HCT116 (cell line): ENCODE data around the gene PTX3. TPM values are rescaled to one million over a fixed set of nuclear protein-coding genes. Genes with fewer than 3 reads are reported as not detected.

Experiments
- ATAC-seq: fragments of 200-7000 bp; cut with Tn5 transposase; 2 replicates; pipeline ENCODE4 v1.9.1; 2020; ENCODE audit warnings: mild to moderate bottlenecking, moderate library complexity
- BruUV-seq: library from RNA; stranded (reverse); fragments of 400-500 nt; replicated peaks from 2 replicates; lab custom pipeline; 2021; lab: Mats Ljungman, UMichigan
- CTCF ChIA-PET: fragments of 300-600 bp; sonication (Branson Sonifier 250); formaldehyde crosslinking; loops from one replicate; lab custom pipeline; 2021; ENCODE audit warnings: antibody characterized with exemption; lab: Charles Lee
- POLR2A ChIA-PET: fragments of 300-600, 350-600 bp; sonication (Branson Sonifier 250); formaldehyde crosslinking; loops from one replicate; lab custom pipeline; 2021; ENCODE audit warnings: antibody characterized with exemption; lab: Charles Lee
- RAD21 ChIA-PET, 2 experiments: fragments of 300-600 bp; sonication (Branson Sonifier 250); formaldehyde crosslinking; loops; one replicate each; lab custom pipeline; 2023; ENCODE audit warnings: low total read pairs in 2 of 2; ENCODE audit not compliant: uncharacterized antibody in 2 of 2, unreplicated experiment in 2 of 2, low non-redundant PET in 1 of 2; lab: Charles Lee
- DNase-seq: peaks from one replicate; pipeline ENCODE4 v3.0.0-alpha.2; 2010; ENCODE audit warnings: low read depth, low spot score
- H2AFZ ChIP-seq: fragments of 200-600 bp; shearing (Covaris generic), sonication (generic); 2 replicates; pipeline ENCODE4 v1.6.1; 2017; ENCODE audit warnings: low read depth, mixed run types, mixed read lengths, antibody characterized with exemption, low read length; ENCODE audit not compliant: poor library complexity, severe bottlenecking
- H3K27ac ChIP-seq: 2 replicates; pipeline ENCODE4 v1.5.1; 2012; ENCODE audit warnings: low read depth, low read length
- H3K27me3 ChIP-seq: fragments of 200-600 bp; sonication (generic); 2 replicates; pipeline ENCODE4 v1.6.1; 2016; ENCODE audit warnings: mixed run types, low read length, mixed read lengths; ENCODE audit not compliant: insufficient read depth
- H3K36me3 ChIP-seq, 2 experiments: fragments of 200-500 bp in 1 of 2; fragments of 200-600 bp in 1 of 2; sonication (Bioruptor generic) in 1 of 2; sonication (generic) in 1 of 2; 2 replicates each; pipeline versions ENCODE4 v1.5.1 to v1.6.1; 2014 to 2016; ENCODE audit warnings: low read length in 2 of 2, inconsistent platforms in 1 of 2, mixed read lengths in 1 of 2, mixed run types in 1 of 2; ENCODE audit not compliant: insufficient read depth in 2 of 2, control insufficient read depth in 1 of 2
- H3K4me1 ChIP-seq, 2 experiments: fragments of 200-600 bp in 1 of 2; sonication (generic) in 1 of 2; 2 replicates each; pipeline versions ENCODE4 v1.5.1 to v1.6.1; 2012 to 2017; ENCODE audit warnings: low read length in 2 of 2, inconsistent platforms in 1 of 2, mild to moderate bottlenecking in 1 of 2, mixed read lengths in 1 of 2, mixed run types in 1 of 2, moderate library complexity in 1 of 2; ENCODE audit not compliant: insufficient read depth in 2 of 2, control insufficient read depth in 1 of 2
- H3K4me2 ChIP-seq: fragments of 200-600 bp; sonication (generic); 2 replicates; pipeline ENCODE4 v1.6.1; 2017; ENCODE audit warnings: mixed run types, low read length, mixed read lengths
- H3K4me3 ChIP-seq, 2 experiments: fragments of 200-600 bp in 1 of 2; sonication (generic) in 1 of 2; replicated peaks in 1 of 2; 2 replicates each; pipeline ENCODE4 v1.5.1; 2011 to 2016; ENCODE audit warnings: low read length in 2 of 2, control low read depth in 1 of 2, low read depth in 1 of 2, mild to moderate bottlenecking in 1 of 2, mixed read lengths in 1 of 2, mixed run types in 1 of 2
- H3K79me2 ChIP-seq: fragments of 200-600 bp; sonication (generic); 2 replicates; pipeline ENCODE4 v1.6.1; 2017; ENCODE audit warnings: mild to moderate bottlenecking, mixed run types, low read length, moderate library complexity, mixed read lengths; ENCODE audit not compliant: insufficient read depth
- H3K9ac ChIP-seq: fragments of 200-600 bp; sonication (generic); 2 replicates; pipeline ENCODE4 v1.6.1; 2016; ENCODE audit warnings: low read length, mixed read lengths
- H3K9me2 ChIP-seq: fragments of 200-600 bp; sonication (generic), shearing (Covaris generic); 2 replicates; pipeline ENCODE4 v1.6.1; 2017; ENCODE audit warnings: mixed run types, mild to moderate bottlenecking, moderate library complexity; ENCODE audit not compliant: insufficient read depth
- H3K9me3 ChIP-seq, 2 experiments: fragments of 200-500 bp in 1 of 2; fragments of 200-600 bp in 1 of 2; sonication (Bioruptor generic) in 1 of 2; sonication (generic) in 1 of 2; 2 replicates each; pipeline ENCODE4 v1.6.1; 2014 to 2017; ENCODE audit warnings: low read length in 2 of 2, mixed read lengths in 2 of 2, inconsistent platforms in 1 of 2, low read depth in 1 of 2, mild to moderate bottlenecking in 1 of 2, mixed run types in 1 of 2, moderate library complexity in 1 of 2; ENCODE audit not compliant: control insufficient read depth in 1 of 2, insufficient read depth in 1 of 2
- H4K20me1 ChIP-seq: fragments of 200-600 bp; sonication (generic), shearing (Covaris generic); 2 replicates; pipeline ENCODE4 v1.6.1; 2017; ENCODE audit warnings: mixed run types, mild to moderate bottlenecking, moderate library complexity; ENCODE audit not compliant: insufficient read depth
- CBX3 ChIP-seq: IDR thresholded peaks from 2 replicates; pipeline ENCODE4 v1.6.1; 2012; ENCODE audit warnings: low read depth
- CEBPB ChIP-seq: IDR thresholded peaks from 2 replicates; pipeline ENCODE4 v1.6.1; 2012; ENCODE audit warnings: low read depth
- EGR1 ChIP-seq: IDR thresholded peaks from 2 replicates; pipeline ENCODE4 v1.6.1; 2012; ENCODE audit warnings: low read depth
- EZH2phosphoT487 ChIP-seq: fragments of 200-600 bp; IDR thresholded peaks from 2 replicates; pipeline ENCODE4 v1.6.1; 2018; ENCODE audit warnings: antibody characterized with exemption, borderline replicate concordance
- FOSL1 ChIP-seq: IDR thresholded peaks from 2 replicates; pipeline ENCODE4 v1.6.1; 2012; ENCODE audit warnings: low read depth
- JUND ChIP-seq: IDR thresholded peaks from 2 replicates; pipeline ENCODE4 v1.6.1; 2012
- MAX ChIP-seq: IDR thresholded peaks from 2 replicates; pipeline ENCODE4 v1.6.1; 2012
- POLR2A ChIP-seq: IDR thresholded peaks from 2 replicates; pipeline ENCODE4 v1.7.0; 2011; ENCODE audit warnings: borderline replicate concordance; ENCODE audit not compliant: insufficient read depth, insufficient read length; ENCODE audit errors: extremely low read depth
- POLR2AphosphoS5 ChIP-seq: IDR thresholded peaks from 2 replicates; pipeline ENCODE4 v1.6.1; 2011; ENCODE audit warnings: mild to moderate bottlenecking, low read depth, low read length, moderate library complexity
- RAD21 ChIP-seq: IDR thresholded peaks from 2 replicates; pipeline ENCODE4 v1.6.1; 2012; ENCODE audit warnings: low read depth, mild to moderate bottlenecking
- REST ChIP-seq: IDR thresholded peaks from 2 replicates; pipeline ENCODE4 v1.6.1; 2012; ENCODE audit warnings: low read depth
- SIN3A ChIP-seq: IDR thresholded peaks from 2 replicates; pipeline ENCODE4 v1.6.1; 2012; ENCODE audit warnings: low read depth
- TCF7L2 ChIP-seq: IDR thresholded peaks from 2 replicates; pipeline ENCODE4 v1.7.0; 2011; ENCODE audit warnings: borderline replicate concordance, inconsistent platforms; ENCODE audit not compliant: insufficient read depth, insufficient read length; ENCODE audit errors: extremely low read depth
- YY1 ChIP-seq: IDR thresholded peaks from 2 replicates; pipeline ENCODE4 v1.6.1; 2011; ENCODE audit warnings: low read length, low read depth, moderate library complexity, mild to moderate bottlenecking; ENCODE audit not compliant: insufficient replicate concordance; ENCODE audit errors: extremely low read depth
- ZFX ChIP-seq: fragments of 450-650 bp; IDR thresholded peaks from 2 replicates; pipeline ENCODE4 v1.6.1; 2017
- intact Hi-C: fragments of 100-400 bp; cut with micrococcal nuclease; formaldehyde crosslinking; loops from 2 replicates; pipeline ENCODE4 v1.10.0; 2022
- total RNA-seq: library from RNA; stranded (reverse); gene quantifications from one replicate; pipeline ENCODE4 v1.2.1, GENCODE V29; 2021; ENCODE audit not compliant: unreplicated experiment
- TF ChIP-seq, protein P1 (sequence below): IDR thresholded peaks from 2 replicates; pipeline ENCODE4 v1.6.1; 2012
- TF ChIP-seq, protein P2 (sequence below): IDR thresholded peaks from 2 replicates; pipeline ENCODE4 v1.6.1; 2011; ENCODE audit warnings: mild to moderate bottlenecking, low read length, moderate library complexity; ENCODE audit not compliant: insufficient replicate concordance; ENCODE audit errors: extremely low read depth
- TF ChIP-seq, protein P3 (sequence below), 3 experiments: fragments of 200-600 bp in 1 of 3; sonication (generic) in 1 of 3; IDR thresholded peaks in 2 of 3; conservative IDR thresholded peaks in 1 of 3; 2 replicates each; pipeline ENCODE4 v1.5.1; 2012 to 2017; ENCODE audit warnings: low read depth in 2 of 3, low read length in 2 of 3, antibody characterized with exemption in 1 of 3, borderline replicate concordance in 1 of 3, control low read depth in 1 of 3, mild to moderate bottlenecking in 1 of 3, mixed read lengths in 1 of 3, mixed run types in 1 of 3, moderate library complexity in 1 of 3; ENCODE audit not compliant: insufficient read depth in 1 of 3

The PTX3 gene
- total RNA-seq, 1 experiment from 2014 or later = 0.37 TPM

- Histone ChIP-seq H4K20me1 (no peaks in the 10 kb centered on the region), H3K9me3 (no peaks in the 10 kb centered on the region), H3K4me1 (no peaks in the 10 kb centered on the region), H3K9ac (no peak overlapping the region), H3K79me2 (no peaks in the 10 kb centered on the region), H3K36me3 (no peaks in the 10 kb centered on the region), H3K9me2 (no peaks in the 10 kb centered on the region), H3K27ac (no peak overlapping the region), H3K4me3 (no peak overlapping the region), H3K27me3 (no peaks in the 10 kb centered on the region), H3K4me2 (no peak overlapping the region), H2AFZ (no peak overlapping the region)
- RAD21 ChIA-PET = no interaction called here
- intact Hi-C loops = no loop called here
- POLR2A ChIA-PET = no interaction called here
- DNase-seq (no peak), ATAC-seq (no peak)
- TF ChIP-seq SIN3A (no peak), EGR1 (no peak), TCF7L2 (no peak), POLR2A (no peak), MAX (no peak), FOSL1 (no peak), CEBPB (no peak), EZH2phosphoT487 (no peak), CBX3 (no peak), YY1 (no peak), REST (no peak), POLR2AphosphoS5 (no peak), JUND (no peak), ZFX (no peak), RAD21 (no peak)
- TF ChIP-seq, protein P1, sequence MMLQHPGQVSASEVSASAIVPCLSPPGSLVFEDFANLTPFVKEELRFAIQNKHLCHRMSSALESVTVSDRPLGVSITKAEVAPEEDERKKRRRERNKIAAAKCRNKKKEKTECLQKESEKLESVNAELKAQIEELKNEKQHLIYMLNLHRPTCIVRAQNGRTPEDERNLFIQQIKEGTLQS = no peak
- TF ChIP-seq, protein P2, sequence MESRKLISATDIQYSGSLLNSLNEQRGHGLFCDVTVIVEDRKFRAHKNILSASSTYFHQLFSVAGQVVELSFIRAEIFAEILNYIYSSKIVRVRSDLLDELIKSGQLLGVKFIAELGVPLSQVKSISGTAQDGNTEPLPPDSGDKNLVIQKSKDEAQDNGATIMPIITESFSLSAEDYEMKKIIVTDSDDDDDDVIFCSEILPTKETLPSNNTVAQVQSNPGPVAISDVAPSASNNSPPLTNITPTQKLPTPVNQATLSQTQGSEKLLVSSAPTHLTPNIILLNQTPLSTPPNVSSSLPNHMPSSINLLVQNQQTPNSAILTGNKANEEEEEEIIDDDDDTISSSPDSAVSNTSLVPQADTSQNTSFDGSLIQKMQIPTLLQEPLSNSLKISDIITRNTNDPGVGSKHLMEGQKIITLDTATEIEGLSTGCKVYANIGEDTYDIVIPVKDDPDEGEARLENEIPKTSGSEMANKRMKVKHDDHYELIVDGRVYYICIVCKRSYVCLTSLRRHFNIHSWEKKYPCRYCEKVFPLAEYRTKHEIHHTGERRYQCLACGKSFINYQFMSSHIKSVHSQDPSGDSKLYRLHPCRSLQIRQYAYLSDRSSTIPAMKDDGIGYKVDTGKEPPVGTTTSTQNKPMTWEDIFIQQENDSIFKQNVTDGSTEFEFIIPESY = no peak
- TF ChIP-seq, protein P3, sequence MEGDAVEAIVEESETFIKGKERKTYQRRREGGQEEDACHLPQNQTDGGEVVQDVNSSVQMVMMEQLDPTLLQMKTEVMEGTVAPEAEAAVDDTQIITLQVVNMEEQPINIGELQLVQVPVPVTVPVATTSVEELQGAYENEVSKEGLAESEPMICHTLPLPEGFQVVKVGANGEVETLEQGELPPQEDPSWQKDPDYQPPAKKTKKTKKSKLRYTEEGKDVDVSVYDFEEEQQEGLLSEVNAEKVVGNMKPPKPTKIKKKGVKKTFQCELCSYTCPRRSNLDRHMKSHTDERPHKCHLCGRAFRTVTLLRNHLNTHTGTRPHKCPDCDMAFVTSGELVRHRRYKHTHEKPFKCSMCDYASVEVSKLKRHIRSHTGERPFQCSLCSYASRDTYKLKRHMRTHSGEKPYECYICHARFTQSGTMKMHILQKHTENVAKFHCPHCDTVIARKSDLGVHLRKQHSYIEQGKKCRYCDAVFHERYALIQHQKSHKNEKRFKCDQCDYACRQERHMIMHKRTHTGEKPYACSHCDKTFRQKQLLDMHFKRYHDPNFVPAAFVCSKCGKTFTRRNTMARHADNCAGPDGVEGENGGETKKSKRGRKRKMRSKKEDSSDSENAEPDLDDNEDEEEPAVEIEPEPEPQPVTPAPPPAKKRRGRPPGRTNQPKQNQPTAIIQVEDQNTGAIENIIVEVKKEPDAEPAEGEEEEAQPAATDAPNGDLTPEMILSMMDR (IDR thresholded peaks at IDR 0.05 in 2 of 3, conservative IDR thresholded peaks at IDR 0.05 in 1 of 3; ENCODE audit: borderline replicate concordance in 1 of 3, insufficient read depth in 1 of 3, low read depth in 2 of 3, low read length in 2 of 3) = no peak
- no TSS peak for BruUV-seq
- CTCF ChIA-PET = no interaction called here
Measured at GRCh38 chr3:157472648-157473047, 36.0 kb downstream of the PTX3 start.
